ENCODE measurements around the gene ZNF319.

Gene ZNF319

DNA sequence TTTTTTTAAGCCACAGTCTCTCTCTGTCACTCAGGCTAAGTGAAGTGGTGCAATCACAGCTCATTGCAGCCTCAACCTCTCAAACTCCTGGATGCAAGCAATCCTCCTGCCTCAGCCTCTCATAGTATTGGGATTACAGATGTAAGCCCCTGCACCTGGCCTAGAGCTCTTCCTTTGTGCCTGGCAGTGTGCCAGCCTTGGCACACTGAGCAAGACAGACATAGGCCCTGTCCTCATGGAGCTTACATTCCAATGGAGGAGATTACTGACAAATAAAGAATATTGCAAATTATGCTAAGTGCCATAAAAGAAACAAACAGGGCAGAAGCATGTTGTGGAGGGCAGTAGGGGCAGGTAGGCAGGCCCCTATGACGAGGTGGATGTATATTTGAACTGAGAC is 28.6 kb downstream of the ZNF319 start:
- no peak for DNase-seq

DNA sequence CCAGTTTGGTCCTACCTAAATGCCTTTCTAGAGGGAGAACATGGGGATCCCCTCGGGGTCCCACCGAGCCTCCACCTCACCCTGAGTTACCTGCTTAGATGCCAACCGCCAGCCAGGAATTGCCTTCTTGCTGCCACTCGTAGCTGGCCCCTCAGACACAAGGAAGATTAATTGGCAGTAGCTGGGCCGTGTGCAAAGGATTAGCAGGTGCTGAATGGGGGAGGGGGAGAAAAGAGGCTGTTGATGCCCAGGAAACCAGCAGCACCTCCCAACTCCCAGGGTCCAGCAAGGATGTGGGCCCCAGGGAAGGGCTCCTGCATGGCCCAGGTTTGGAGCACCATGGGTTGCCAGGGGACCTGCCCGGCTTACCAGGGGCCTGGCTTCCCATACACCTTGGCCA is 29.5 kb downstream of the ZNF319 start, which contains the start of gene CNGB1:
Gene CNGB1, minus strand, starts transcription at position 159 of the 400 bp plus-strand sequence. CDS start 3,842 bp downstream, outside the sequence.
- DNase-seq: no peak

DNA sequence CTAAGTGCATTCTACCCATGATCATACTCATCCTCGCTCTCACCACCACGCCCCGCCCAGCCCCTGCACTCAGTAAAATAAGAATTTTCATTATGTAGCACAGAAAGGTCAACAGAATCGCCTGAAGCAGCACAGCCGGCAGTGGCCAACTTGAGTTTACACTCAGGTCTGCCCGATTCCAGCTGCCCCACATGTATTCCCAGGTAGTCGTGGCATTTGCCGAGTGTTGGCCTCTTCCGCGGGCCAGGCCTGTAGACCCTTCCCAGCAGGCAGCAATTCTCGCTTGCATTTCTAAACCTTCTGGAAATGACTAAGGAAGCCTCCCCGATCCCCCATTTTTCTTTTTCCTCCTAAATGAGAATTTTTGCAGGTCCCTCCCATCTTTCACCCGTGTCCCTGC is 30.2 kb downstream of the ZNF319 start:
- no peak for DNase-seq

DNA sequence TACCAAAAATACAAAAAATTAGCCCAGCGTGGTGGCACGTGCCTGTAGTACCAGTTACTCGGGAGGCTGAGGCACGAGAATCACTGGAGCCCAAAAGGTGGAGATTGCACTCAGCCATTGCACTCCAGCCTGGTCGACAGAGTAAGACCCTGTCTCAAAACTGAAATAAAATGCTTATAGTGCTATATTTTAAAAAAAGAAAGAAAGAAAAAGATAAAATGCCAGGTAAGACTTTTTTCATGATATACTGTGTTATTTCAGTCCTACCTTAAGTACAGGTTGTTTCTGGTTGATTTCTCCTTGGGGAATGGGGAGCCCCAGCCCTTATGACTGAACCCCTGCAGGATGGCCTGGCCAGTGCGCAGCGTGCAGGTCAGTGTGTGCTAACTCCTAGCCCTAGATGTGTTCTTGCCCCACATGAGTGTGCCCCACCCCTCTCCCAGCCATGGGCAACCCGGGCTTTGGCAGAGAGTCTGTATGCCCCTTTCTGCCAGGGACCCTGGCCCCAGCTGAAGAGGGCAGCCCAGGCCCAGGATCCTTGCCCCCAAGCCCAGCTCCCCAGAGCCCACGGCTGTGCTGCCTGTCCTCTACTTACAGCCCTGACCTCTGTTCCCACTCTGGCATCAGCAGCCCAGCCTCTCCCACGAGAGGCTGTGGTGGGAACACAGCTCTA is 30.9 kb downstream of the ZNF319 start:
- DNase-seq: no peak

- DNase-seq: no peak
Observed at GRCh38 chr16:57967916-57968315, 32.6 kb downstream of the ZNF319 start.

DNA sequence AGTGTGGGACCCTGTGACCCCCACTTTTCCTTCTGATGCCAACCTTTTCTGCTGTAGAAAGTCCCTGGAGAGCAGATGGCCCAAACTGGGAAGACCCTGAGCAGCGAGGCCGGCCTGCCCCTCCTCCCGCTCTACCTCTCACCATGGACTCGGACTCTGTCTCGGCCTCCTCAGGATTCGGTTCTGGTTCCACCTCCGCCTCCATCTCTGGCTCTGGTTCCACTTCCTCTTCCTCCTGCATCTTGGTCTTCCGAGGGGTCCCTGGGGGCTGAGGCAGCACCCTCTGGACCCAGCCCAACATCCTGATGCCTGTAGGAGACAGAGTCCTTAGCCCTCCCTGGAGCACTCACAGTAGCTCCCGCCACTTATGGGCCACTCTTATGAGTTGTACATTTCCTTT is 33.5 kb downstream of the ZNF319 start:
- DNase-seq: no peak

GRCh38 chr16:57966204-57966771 is 34.2 kb downstream of the ZNF319 start:
- DNase-seq: no peak

GRCh38 chr16:57964157-57964700 is 36.2 kb downstream of the ZNF319 start:
- no peak for DNase-seq

DNA sequence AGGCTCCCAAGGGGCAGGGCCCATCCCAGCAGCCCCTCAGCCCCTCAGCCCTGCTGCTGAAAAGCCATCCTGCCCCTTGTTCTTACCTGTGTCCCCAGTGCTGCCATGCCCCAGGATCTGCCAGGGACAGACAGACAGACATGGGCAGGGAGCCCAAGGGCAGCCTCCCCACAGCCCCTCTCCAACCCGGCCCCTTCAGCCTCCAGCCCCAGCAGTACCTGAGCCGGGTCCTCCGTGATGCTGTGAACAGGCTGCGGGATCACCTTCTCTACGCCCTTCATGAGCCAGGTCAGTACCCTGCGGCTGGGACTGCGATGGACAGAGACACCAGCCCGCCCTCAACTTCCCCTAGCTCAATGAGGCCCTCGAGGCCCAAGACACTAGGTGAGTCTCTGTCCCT is 37.7 kb downstream of the ZNF319 start:
- DNase-seq: no peak

DNA sequence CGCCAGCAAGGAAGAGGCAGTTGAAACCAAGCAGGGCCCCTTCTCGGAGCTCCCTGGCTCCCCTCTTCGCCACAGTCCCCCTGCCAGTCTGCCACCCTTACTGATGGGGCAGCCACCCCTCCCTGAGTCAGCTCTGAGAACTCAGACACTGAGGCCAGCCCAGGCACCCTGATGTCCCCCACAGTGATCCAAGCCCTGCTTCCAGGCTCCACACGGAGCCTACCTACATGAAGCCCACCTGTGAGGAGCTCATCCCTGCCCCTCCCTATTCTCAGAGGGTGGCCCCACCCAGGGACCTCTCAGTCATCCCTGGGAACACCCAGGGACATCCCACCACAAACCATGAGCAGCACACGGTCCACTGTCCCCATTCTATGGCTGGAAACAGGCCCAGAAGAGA is 38.4 kb downstream of the ZNF319 start:
- DNase-seq: no peak

DNA sequence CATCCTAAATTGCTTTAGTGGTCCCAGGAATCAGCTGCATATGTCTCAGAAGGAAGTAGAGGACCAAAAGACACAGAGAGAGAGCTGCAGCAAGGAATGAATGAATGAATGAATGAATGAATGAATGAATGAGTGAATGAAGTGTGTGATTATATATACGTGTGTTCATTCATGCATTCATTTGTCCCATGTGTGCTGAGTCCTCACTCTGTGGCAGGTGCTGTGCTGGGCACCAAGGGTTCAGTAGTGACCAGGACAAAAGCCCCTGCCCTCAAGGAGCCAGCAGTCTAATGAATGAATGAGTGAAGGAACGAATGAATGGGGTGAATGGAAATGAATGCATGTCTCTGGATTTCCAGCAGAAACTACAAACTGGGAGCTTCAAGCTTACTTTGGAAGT is 38.9 kb downstream of the ZNF319 start:
- DNase-seq: no peak

DNA sequence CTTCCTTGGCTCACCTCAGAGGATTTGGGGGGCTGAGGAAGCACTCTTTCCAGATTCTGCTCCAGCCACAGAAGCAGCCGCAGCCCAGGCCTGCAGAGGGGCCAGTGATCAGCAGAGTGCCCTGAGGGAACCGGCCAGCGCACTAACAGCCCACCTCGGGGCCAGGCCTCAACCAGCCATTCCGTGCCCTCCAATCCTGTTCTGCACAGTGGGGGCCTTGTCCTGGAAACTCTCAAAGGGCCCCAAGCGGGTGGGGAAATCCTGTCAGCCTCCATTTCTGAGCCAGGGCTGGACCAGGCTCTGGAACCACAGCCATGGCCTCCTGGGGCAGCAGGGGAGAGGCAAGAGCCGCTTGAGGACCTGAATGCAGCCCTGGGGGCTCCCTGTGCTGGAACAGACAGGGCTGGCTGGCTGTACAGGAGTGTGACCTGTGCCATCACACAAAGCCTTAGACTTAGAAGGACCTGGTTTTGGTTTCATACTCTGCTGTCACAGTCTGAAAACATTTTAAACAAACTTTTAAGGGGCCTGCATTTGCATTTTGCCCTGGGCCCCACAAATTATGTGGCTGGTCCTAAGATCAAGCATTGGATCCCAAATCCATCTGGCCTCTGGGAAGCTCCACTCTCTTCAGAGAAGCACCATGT is 39.5 kb downstream of the ZNF319 start:
- DNase-seq: no peak

- DNase-seq: no peak
Observed at GRCh38 chr16:57960310-57960709, 40.2 kb downstream of the ZNF319 start.

DNA sequence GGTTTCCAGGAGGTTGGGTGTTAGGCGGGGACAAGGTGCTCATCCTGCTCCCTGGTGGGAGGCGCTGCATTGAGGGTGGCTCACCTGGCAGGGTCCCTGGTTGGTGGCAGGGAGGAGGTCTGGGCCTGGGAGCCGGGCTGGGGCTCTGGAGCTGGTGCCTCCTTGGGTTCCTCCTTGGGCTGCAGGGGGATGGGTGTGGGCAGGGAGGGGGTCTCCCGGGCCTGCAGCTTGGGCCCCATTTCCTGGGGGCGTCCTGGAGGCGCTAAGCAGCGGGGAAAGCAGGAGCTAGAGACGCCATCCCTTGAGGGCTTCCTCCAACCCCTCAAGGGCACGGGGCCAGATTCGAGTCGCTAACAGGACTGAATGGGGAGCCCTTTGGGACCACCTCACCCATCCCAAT is 40.7 kb downstream of the ZNF319 start:
- no peak for DNase-seq

DNA sequence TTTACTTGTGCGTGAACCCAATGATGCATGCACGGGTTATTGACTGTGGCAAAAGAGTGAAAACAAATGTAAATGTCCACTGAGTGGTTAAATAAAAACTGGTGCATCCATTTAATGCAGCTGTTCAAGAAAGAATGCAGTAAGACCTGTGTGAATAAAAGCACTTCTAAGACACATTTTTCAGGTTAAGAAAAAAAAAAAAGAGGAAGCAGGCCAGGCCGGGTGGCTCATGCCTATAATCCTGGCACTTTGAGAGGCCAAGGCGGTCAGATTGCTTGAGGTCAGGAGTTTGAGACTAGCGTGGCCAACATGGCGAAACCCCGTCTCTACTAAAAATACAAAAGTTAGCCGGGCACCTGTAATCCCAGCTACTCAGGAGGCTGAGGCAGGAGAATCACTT is 41.4 kb downstream of the ZNF319 start:
- no peak for DNase-seq

DNA sequence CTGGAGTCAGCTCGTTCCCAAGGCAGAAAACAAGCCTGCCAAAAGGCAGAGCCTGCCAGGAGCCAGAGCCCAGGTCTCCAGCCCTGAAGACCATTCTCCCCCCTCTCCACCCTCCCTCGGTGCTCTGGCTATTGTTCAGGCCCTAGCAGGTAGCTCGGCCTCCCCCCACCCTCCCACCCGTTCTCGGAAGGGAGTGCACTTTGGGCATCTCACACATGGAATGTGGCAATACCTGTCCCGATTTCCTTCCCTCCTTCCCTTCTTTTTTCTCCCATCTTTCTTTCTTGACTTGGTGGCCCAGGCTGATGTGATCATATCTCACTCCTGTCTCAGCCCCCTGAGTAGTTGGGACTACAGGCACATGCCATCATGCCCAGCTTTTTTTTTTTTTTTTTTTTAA is 41.9 kb downstream of the ZNF319 start:
- no peak for DNase-seq

DNA sequence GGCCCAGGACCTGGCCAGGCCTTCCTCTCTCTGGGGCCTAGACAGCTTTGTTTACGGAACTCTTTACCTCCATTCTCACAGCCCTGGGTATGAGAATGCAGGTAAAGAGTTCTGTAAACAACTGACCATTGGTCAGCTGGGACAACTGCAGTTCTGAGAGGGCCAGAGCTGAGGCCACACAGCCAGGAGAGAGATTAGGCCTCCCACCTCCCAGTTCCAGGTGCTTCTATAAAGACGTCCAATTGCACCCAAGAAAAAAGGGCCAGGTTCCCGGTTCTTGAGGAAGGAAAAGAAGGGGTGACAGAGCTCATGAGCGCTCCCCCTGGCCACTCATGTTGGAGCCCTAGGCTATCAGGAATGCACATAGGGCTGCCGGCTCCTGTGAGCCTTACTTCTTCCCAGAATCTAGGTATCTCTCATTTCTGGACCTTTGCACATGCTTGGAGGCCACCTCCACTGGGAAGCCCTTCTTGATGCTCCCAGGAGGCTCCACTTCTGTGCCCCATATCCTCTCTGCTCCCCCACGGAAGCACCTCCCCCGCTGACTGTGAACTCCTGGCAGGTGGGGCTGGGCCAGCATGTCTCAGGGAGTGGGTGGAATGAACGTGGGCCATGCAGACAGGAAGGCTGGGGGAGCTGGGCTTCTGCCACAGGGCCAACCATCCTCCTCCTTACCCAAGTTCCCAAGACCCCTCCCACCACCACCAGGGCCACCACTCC is 42.6 kb downstream of the ZNF319 start:
- DNase-seq: no peak

DNA sequence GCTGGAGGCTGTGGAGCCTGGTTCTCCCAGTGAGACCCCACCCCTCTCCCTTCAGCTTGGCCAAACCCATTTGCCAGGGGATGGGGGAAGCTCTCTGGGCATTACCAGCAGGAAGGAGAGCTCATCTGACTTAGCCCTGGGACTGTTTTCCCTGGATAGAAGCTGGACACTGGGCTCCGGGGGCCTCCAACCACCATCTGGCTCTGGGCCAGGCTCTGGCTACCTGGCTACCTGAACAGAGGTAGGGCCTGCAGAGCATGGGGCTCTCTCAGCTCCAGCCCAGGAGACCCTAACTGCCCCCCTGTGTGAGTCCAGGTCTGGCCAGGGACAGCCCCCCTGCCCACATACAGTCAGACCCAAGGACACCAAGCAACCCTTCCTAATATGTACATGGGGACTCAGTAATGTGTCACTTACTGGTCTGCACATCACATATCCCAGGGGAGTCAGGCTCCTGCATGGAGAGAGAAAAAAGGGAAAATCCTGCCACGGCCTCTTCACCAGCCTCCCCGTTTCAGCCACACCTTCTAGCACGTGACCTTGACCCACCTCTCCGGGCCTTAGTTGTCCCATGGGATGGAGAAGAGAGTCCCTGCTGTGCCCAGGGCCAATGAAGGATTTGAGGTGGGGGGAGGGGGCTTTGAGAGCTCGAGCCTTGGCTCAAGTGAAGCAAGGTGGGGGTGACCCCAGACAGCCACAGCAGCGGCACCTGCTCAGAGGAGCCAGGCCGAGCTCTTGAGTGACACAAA is 43.4 kb downstream of the ZNF319 start:
- no peak for DNase-seq

- no peak for DNase-seq
Observed at GRCh38 chr16:57956270-57956808, 44.1 kb downstream of the ZNF319 start.

GRCh38 chr16:57955572-57956188 is 44.8 kb downstream of the ZNF319 start:
- DNase-seq: no peak

DNA sequence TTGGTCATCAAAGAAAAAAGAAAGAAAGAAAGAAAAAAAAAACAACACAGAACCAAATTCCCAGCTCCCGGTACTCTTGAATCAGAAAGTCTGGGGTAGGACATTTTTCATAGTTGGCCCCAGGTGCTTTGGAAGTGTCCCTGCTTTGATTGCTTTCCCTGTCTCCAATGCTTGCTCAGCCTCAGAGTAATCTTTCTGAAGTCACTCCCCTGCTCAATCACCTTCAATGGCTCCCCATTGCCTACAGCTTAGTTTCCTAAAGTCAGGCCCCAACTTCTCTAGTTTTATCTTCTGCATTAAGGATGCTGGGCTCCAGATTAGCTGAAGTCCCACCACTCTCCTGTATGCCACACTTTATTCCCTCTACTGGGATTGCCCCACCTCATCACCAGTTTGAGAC is 46.6 kb downstream of the ZNF319 start:
- no peak for DNase-seq

DNA sequence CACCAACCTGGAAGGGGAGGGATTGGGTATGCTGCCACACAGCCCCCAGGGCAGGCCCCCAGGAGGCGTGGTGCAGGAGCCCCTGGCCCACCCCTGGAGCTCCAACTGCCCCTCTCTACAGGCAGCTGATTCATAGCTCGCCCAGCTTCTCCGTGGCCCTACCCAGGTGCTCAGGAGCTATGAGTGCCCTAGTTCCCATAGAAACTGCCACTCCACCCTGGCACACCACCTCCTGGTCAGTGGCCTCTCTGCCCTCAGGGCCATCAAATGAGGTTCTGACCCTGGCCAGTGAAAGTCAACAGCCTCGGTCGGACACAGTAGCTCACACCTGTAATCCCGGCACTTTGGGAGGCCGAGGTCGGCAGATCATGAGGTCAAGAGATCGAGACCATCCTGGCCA is 47.6 kb downstream of the ZNF319 start:
- DNase-seq: no peak

Data from stimulated activated CD4-positive, alpha-beta T cell treated with anti-CD3 and anti-CD28 coated beads, Interleukin-2, amount 100 ng/mL, for 24 hours (primary cell).